B cell (primary cell): ENCODE results near the gene EHBP1. TPM values are rescaled to one million over a fixed set of nuclear protein-coding genes. Genes with fewer than 3 reads are reported as not detected.

Experiments used
- ATAC-seq: fragments of 200-7000 bp; cut with Tn5 transposase; one replicate; pipeline ENCODE4 v1.10.0; 2021; ENCODE audit warnings: low read depth, mild to moderate bottlenecking, moderate number of reproducible peaks, moderate library complexity
- CTCF ChIA-PET: fragments of 350-600 bp; sonication (Branson Sonifier 250); formaldehyde crosslinking; loops from one replicate; lab custom pipeline; 2021; ENCODE audit warnings: antibody characterized with exemption, inconsistent platforms; lab: Charles Lee
- POLR2A ChIA-PET: fragments of 350-600 bp; sonication (Branson Sonifier 250); formaldehyde crosslinking; loops from one replicate; lab custom pipeline; 2021; ENCODE audit warnings: antibody characterized with exemption; lab: Charles Lee
- DNase-seq: peaks from one replicate; pipeline ENCODE4 v3.0.0; 2013
- H2AFZ ChIP-seq: 2 replicates; pipeline ENCODE4 v1.6.1; 2012; ENCODE audit warnings: mild to moderate bottlenecking, low read depth, low read length; ENCODE audit not compliant: insufficient read depth, poor library complexity, severe bottlenecking
- H3K27ac ChIP-seq, 2 donors: 1 replicate in 1 of 2; 2 replicates in 1 of 2; pipeline ENCODE4 v1.5.1; 2012 to 2013; ENCODE audit warnings: low read length in 2 of 2, mild to moderate bottlenecking in 2 of 2, moderate library complexity in 1 of 2
- H3K27me3 ChIP-seq, 4 experiments: fragments of 200-600 bp in 1 of 4; sonication (generic) in 1 of 4; replicated peaks in 1 of 4; 1 replicate in 2 of 4; 2 replicates in 2 of 4; pipeline versions ENCODE4 v1.6.1 to v1.7.0; 2013 to 2016; ENCODE audit warnings: low read length in 3 of 4, mild to moderate bottlenecking in 2 of 4, mixed read lengths in 1 of 4, moderate library complexity in 1 of 4; ENCODE audit not compliant: insufficient read depth in 4 of 4, control insufficient read depth in 3 of 4; ENCODE audit errors: control extremely low read depth in 1 of 4
- H3K36me3 ChIP-seq, 2 experiments: replicated peaks in 1 of 2; 1 replicate in 1 of 2; 2 replicates in 1 of 2; pipeline versions ENCODE4 v1.6.1 to v1.7.1; 2013; ENCODE audit warnings: low read length in 1 of 2; ENCODE audit not compliant: insufficient read depth in 2 of 2, control insufficient read depth in 1 of 2; ENCODE audit errors: control extremely low read depth in 1 of 2, extremely low read depth in 1 of 2
- H3K4me1 ChIP-seq, 2 donors: fragments of 200-600 bp in 1 of 2; sonication (generic) in 1 of 2; 1 replicate in 1 of 2; 2 replicates in 1 of 2; pipeline versions ENCODE4 v1.5.1 to v1.6.1; 2013 to 2017; ENCODE audit warnings: low read length in 2 of 2; ENCODE audit not compliant: control insufficient read depth in 2 of 2, insufficient read depth in 2 of 2
- H3K4me2 ChIP-seq: replicated peaks from 2 replicates; pipeline ENCODE3; 2012; ENCODE audit warnings: mild to moderate bottlenecking, low read depth, low read length; ENCODE audit not compliant: poor library complexity, severe bottlenecking
- H3K4me3 ChIP-seq, 5 experiments: fragments of 200-600 bp in 1 of 5; sonication (generic) in 1 of 5; 1 replicate in 3 of 5; 2 replicates in 2 of 5; pipeline versions ENCODE4 v1.5.1 to v1.7.0; 2011 to 2016; ENCODE audit warnings: low read length in 4 of 5, mild to moderate bottlenecking in 4 of 5, low read depth in 2 of 5, control low read depth in 1 of 5, moderate library complexity in 1 of 5; ENCODE audit not compliant: insufficient read depth in 1 of 5; ENCODE audit errors: control extremely low read depth in 1 of 5, extremely low read depth in 1 of 5
- H3K79me2 ChIP-seq: fragments of 200-600 bp; sonication (generic); one replicate; pipeline ENCODE4 v1.6.0; 2016; ENCODE audit warnings: low read length; ENCODE audit not compliant: control insufficient read depth, insufficient read depth
- H3K9ac ChIP-seq: fragments of 200-600 bp; sonication (generic); 2 replicates; pipeline ENCODE4 v1.6.1; 2017; ENCODE audit warnings: mild to moderate bottlenecking, low read length, moderate library complexity
- H3K9me3 ChIP-seq, 3 donors: one replicate each; pipeline versions ENCODE4 v1.6.1 to v1.7.1; 2013; ENCODE audit warnings: low read length in 2 of 3; ENCODE audit not compliant: control insufficient read depth in 2 of 3, insufficient read depth in 1 of 3; ENCODE audit errors: control extremely low read depth in 1 of 3
- H4K20me1 ChIP-seq: 2 replicates; pipeline ENCODE4 v1.6.0; 2012; ENCODE audit warnings: mild to moderate bottlenecking, low read length; ENCODE audit not compliant: insufficient read depth, control insufficient read depth, poor library complexity, severe bottlenecking
- H3K27ac Mint-ChIP-seq: one replicate; pipeline ENCODE4 v1.8.0; 2021; ENCODE audit warnings: mixed read lengths
- H3K27me3 Mint-ChIP-seq: one replicate; pipeline ENCODE4 v1.8.0; 2021; ENCODE audit warnings: mixed read lengths
- H3K4me1 Mint-ChIP-seq: one replicate; pipeline ENCODE4 v1.8.0; 2021; ENCODE audit warnings: mixed read lengths
- H3K4me3 Mint-ChIP-seq: one replicate; pipeline ENCODE4 v1.8.0; 2021; ENCODE audit warnings: mixed read lengths
- H3K9me3 Mint-ChIP-seq: one replicate; pipeline ENCODE4 v1.8.0; 2022; ENCODE audit warnings: mixed read lengths; ENCODE audit not compliant: insufficient read depth
- EZH2 ChIP-seq: IDR thresholded peaks from 2 replicates; pipeline ENCODE4 v1.6.1; 2012; ENCODE audit warnings: borderline replicate concordance, low read depth, mild to moderate bottlenecking, moderate library complexity, low read length; ENCODE audit not compliant: insufficient read depth, poor library complexity, severe bottlenecking
- WGBS: methylation state at CpG from one replicate; pipeline ENCODE4 v1.1.5; 2013; ENCODE audit warnings: missing lambda C conversion rate; ENCODE audit not compliant: insufficient coverage; 5-methylcytosine and 5-hydroxymethylcytosine counted together
- intact Hi-C: fragments of 100-400 bp; cut with micrococcal nuclease; formaldehyde crosslinking; loops from one replicate; pipeline ENCODE4 v1.10.0; 2022
- polyA plus RNA-seq: library from polyadenylated mRNA; depleted of rRNA; stranded (reverse); fragments of >200 nt; gene quantifications from 2 replicates; pipeline ENCODE4 v1.2.3, GENCODE V29; 2012
- total RNA-seq, 2 donors: library from RNA; stranded (reverse); fragments of 120-200 nt in 1 of 2; gene quantifications; 1 replicate in 1 of 2; 2 replicates in 1 of 2; pipeline versions ENCODE4 v1.2.3 to v1.2.4, GENCODE V29; 2013 to 2022
- TF ChIP-seq, protein P1 (sequence below): fragments of 200-600 bp; IDR thresholded peaks from one replicate; pipeline ENCODE4 v1.8.0; 2022; ENCODE audit warnings: antibody characterized with exemption, mild to moderate bottlenecking

Gene EHBP1
- total and polyA plus RNA-seq, 2 donors (not counting 1 experiment from before 2014, with no cell fraction given) = 8.8 to 34.7 TPM

DNA sequence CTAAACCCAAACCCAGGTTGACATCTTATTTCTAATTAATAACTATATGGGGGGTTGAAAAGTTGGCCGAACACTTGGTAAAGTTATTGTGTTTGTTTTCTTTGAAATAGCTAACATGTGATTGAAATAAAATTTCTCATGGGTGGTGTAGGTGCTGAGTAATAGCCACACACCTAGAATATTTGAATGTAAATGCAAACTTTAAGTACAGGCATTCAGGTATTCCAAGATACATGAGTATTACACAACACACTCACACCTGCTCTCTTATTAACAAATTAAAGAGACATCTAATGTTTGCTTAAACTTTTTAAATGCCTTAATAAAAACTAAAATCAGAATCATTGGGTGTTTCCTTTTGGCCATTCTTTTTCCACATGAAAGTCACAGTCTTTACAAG is 165.5 kb downstream of the EHBP1 start:
- DNase-seq = no peak
- H4K20me1 ChIP-seq = no peaks in the 10 kb centered on the region
- intact Hi-C loops = no loop called here
- H3K4me2 ChIP-seq = no peak overlapping the region
- no peak overlapping the region for H2AFZ ChIP-seq
- no peak for TF ChIP-seq EZH2
- H3K4me3 ChIP-seq = no peak overlapping the region
- no peak for ATAC-seq
- no peaks in the 10 kb centered on the region for H3K4me1 ChIP-seq
- H3K27me3 Mint-ChIP-seq = no peaks in the 10 kb centered on the region
- H3K79me2 ChIP-seq = no peaks in the 10 kb centered on the region
- WGBS = no CpG with 5 or more reads among the region's 1 CpG
- no peak overlapping the region for H3K27ac ChIP-seq
- H3K4me3 Mint-ChIP-seq = no peak overlapping the region
- H3K27me3 ChIP-seq = no peaks in the 10 kb centered on the region
- H3K27ac Mint-ChIP-seq = no peak overlapping the region
- H3K4me1 Mint-ChIP-seq = no peaks in the 10 kb centered on the region
- H3K9me3 Mint-ChIP-seq = peaks cover 11% of the 10 kb centered on the region
- ChIA-PET POLR2A (no interaction called here), CTCF (no interaction called here)
- H3K9me3 ChIP-seq = peaks cover 7 to 12% (median 11%) of the 10 kb centered on the region in 3 donors
- H3K36me3 ChIP-seq = peaks cover 4 to 15% of the 10 kb centered on the region in 2 experiments
- no peak overlapping the region for H3K9ac ChIP-seq

DNA sequence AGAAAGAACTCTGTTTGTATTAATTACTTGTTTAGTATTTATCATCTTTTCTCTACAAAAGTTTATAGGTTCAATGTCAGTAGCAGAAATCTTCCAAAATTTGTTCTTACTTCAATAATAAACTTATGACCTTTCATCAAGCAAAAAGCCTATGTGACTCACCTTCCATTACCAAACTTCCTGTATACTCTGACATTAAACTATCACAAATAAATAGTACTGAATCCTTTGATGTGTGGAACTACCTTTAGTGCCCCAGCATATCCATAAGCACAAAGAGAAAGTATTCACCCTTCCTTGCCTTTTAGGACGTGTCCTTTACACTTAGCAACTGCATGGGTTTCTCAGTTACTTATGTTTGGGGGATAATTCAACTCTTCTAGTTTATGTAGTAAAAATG is 166.0 kb downstream of the EHBP1 start:
- intact Hi-C loops = no loop called here
- DNase-seq (no peak), ATAC-seq (no peak)
- POLR2A ChIA-PET = no interaction called here
- Histone ChIP-seq H3K9me3 (peaks cover 7 to 12% (median 11%) of the 10 kb centered on the region in 3 donors), H2AFZ (no peak overlapping the region), H4K20me1 (no peaks in the 10 kb centered on the region), H3K36me3 (peaks cover 3 to 19% of the 10 kb centered on the region in 2 experiments), H3K4me2 (no peak overlapping the region), H3K27ac (no peak overlapping the region), H3K9ac (no peak overlapping the region), H3K79me2 (no peaks in the 10 kb centered on the region), H3K4me3 (no peak overlapping the region), H3K4me1 (no peaks in the 10 kb centered on the region), H3K27me3 (no peaks in the 10 kb centered on the region)
- peaks cover 14% of the 10 kb centered on the region for H3K9me3 Mint-ChIP-seq
- no peak overlapping the region for H3K27ac Mint-ChIP-seq
- no CpG with 5 or more reads among the region's 1 CpG for WGBS
- TF ChIP-seq EZH2 = no peak
- TF ChIP-seq, protein P1, sequence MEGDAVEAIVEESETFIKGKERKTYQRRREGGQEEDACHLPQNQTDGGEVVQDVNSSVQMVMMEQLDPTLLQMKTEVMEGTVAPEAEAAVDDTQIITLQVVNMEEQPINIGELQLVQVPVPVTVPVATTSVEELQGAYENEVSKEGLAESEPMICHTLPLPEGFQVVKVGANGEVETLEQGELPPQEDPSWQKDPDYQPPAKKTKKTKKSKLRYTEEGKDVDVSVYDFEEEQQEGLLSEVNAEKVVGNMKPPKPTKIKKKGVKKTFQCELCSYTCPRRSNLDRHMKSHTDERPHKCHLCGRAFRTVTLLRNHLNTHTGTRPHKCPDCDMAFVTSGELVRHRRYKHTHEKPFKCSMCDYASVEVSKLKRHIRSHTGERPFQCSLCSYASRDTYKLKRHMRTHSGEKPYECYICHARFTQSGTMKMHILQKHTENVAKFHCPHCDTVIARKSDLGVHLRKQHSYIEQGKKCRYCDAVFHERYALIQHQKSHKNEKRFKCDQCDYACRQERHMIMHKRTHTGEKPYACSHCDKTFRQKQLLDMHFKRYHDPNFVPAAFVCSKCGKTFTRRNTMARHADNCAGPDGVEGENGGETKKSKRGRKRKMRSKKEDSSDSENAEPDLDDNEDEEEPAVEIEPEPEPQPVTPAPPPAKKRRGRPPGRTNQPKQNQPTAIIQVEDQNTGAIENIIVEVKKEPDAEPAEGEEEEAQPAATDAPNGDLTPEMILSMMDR = no peak
- no peak overlapping the region for H3K4me3 Mint-ChIP-seq
- H3K27me3 Mint-ChIP-seq = no peaks in the 10 kb centered on the region
- CTCF ChIA-PET = no interaction called here
- no peaks in the 10 kb centered on the region for H3K4me1 Mint-ChIP-seq
